SU-DHL-6 (cell line): ENCODE measurements around the gene CBFA2T3.

Experiments
- H2AFZ ChIP-seq: fragments of 200-600 bp; sonication (generic); 2 replicates; pipeline ENCODE4 v1.6.1; 2014; ENCODE audit warnings: low read depth, mild to moderate bottlenecking, moderate library complexity, mixed read lengths, antibody characterized with exemption, low read length; ENCODE audit not compliant: severe bottlenecking
- H3F3A ChIP-seq: fragments of 200-600 bp; shearing (Covaris generic); 2 replicates; pipeline ENCODE4 v1.6.0; 2016; ENCODE audit warnings: antibody characterized with exemption, mild to moderate bottlenecking; ENCODE audit not compliant: insufficient read depth
- H3K27ac ChIP-seq: fragments of 200-600 bp; sonication (generic); 2 replicates; pipeline ENCODE4 v1.5.1; 2016; ENCODE audit warnings: low read depth, mild to moderate bottlenecking, low read length, moderate library complexity, mixed read lengths
- H3K27me3 ChIP-seq: fragments of 200-600 bp; sonication (generic), shearing (Covaris generic); 2 replicates; pipeline ENCODE4 v1.6.0; 2014; ENCODE audit warnings: mild to moderate bottlenecking, low read length
- H3K36me3 ChIP-seq: fragments of 200-600 bp; sonication (generic); 2 replicates; pipeline ENCODE4 v1.6.1; 2014; ENCODE audit warnings: mild to moderate bottlenecking, low read length, mixed read lengths
- H3K4me2 ChIP-seq: fragments of 300-600, 200-600 bp; shearing (Covaris generic), sonication (generic); 2 replicates; pipeline ENCODE4 v1.6.0; 2014; ENCODE audit warnings: low read length, low read depth, mild to moderate bottlenecking; ENCODE audit not compliant: poor library complexity, severe bottlenecking
- H3K4me3 ChIP-seq: fragments of 200-600 bp; sonication (generic); 2 replicates; pipeline ENCODE4 v1.5.1; 2014; ENCODE audit warnings: antibody characterized with exemption, low read length, mild to moderate bottlenecking, mixed read lengths; ENCODE audit not compliant: insufficient read depth, poor library complexity, severe bottlenecking
- H3K79me2 ChIP-seq: fragments of 200-600 bp; sonication (generic); 2 replicates; pipeline ENCODE4 v1.6.1; 2014; ENCODE audit warnings: mild to moderate bottlenecking, low read length, moderate library complexity; ENCODE audit not compliant: insufficient read depth
- H3K9ac ChIP-seq: fragments of 200-600 bp; sonication (generic); 2 replicates; pipeline ENCODE4 v1.7.0; 2014; ENCODE audit warnings: mild to moderate bottlenecking, low read length
- H3K9me2 ChIP-seq: fragments of 200-600 bp; sonication (generic); replicated peaks from 2 replicates; pipeline ENCODE4 v1.6.1; 2014; ENCODE audit warnings: low read length; ENCODE audit not compliant: insufficient read depth
- H3K9me3 ChIP-seq: fragments of 200-600 bp; sonication (generic); 2 replicates; pipeline ENCODE4 v1.6.1; 2014; ENCODE audit warnings: low read length, mixed read lengths; ENCODE audit not compliant: insufficient read depth
- H4K20me1 ChIP-seq: fragments of 200-600 bp; sonication (generic); 2 replicates; pipeline ENCODE4 v1.6.1; 2014; ENCODE audit warnings: low read depth, mild to moderate bottlenecking, antibody characterized with exemption, low read length, moderate library complexity, mixed read lengths
- EZH2phosphoT487 ChIP-seq: fragments of 200-600 bp; sonication (generic), shearing (Covaris generic); conservative IDR thresholded peaks from 2 replicates; pipeline ENCODE4 v1.6.1; 2018; ENCODE audit warnings: mild to moderate bottlenecking, antibody characterized with exemption, low read length, moderate library complexity, mixed read lengths
- TF ChIP-seq, protein P1 (sequence below): fragments of 200-600 bp; sonication (generic); IDR thresholded peaks from one replicate; pipeline ENCODE4 v1.5.1; 2017; ENCODE audit warnings: antibody characterized with exemption, mild to moderate bottlenecking, low read length, moderate library complexity; ENCODE audit not compliant: insufficient read depth, poor library complexity, severe bottlenecking

Gene CBFA2T3

DNA sequence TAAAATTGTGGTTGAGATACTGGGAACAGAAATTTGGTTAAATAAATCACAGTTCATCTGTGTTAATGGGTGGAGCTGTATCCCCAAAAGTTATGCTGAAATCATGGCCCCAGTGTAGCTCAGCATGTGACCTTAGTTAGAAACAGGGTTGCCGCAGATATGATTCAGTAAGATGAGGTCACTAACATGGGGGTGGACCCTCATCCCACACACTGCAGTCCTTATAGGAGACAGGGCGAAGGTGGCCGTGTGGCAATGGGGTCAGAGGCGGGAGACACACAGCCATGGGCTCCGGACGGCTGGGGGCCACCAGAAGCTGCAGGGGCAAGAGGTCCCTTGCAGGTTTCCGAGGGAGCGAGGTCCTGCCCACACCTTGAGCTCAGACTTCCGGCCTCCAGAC is 130.9 kb downstream of the CBFA2T3 start:
- Histone ChIP-seq H2AFZ (no peak overlapping the region), H3K9me3 (no peaks in the 10 kb centered on the region), H3K27me3 (no peaks in the 10 kb centered on the region), H3K4me2 (no peak overlapping the region), H3K36me3 (no peaks in the 10 kb centered on the region), H3K4me3 (no peak overlapping the region), H3K9ac (no peak overlapping the region), H3K9me2 (no peaks in the 10 kb centered on the region), H4K20me1 (no peaks in the 10 kb centered on the region), H3F3A (no peaks in the 10 kb centered on the region), H3K27ac (no peak overlapping the region), H3K79me2 (no peaks in the 10 kb centered on the region)
- TF ChIP-seq, protein P1, sequence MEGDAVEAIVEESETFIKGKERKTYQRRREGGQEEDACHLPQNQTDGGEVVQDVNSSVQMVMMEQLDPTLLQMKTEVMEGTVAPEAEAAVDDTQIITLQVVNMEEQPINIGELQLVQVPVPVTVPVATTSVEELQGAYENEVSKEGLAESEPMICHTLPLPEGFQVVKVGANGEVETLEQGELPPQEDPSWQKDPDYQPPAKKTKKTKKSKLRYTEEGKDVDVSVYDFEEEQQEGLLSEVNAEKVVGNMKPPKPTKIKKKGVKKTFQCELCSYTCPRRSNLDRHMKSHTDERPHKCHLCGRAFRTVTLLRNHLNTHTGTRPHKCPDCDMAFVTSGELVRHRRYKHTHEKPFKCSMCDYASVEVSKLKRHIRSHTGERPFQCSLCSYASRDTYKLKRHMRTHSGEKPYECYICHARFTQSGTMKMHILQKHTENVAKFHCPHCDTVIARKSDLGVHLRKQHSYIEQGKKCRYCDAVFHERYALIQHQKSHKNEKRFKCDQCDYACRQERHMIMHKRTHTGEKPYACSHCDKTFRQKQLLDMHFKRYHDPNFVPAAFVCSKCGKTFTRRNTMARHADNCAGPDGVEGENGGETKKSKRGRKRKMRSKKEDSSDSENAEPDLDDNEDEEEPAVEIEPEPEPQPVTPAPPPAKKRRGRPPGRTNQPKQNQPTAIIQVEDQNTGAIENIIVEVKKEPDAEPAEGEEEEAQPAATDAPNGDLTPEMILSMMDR: no peak
- TF ChIP-seq EZH2phosphoT487: no peak

DNA sequence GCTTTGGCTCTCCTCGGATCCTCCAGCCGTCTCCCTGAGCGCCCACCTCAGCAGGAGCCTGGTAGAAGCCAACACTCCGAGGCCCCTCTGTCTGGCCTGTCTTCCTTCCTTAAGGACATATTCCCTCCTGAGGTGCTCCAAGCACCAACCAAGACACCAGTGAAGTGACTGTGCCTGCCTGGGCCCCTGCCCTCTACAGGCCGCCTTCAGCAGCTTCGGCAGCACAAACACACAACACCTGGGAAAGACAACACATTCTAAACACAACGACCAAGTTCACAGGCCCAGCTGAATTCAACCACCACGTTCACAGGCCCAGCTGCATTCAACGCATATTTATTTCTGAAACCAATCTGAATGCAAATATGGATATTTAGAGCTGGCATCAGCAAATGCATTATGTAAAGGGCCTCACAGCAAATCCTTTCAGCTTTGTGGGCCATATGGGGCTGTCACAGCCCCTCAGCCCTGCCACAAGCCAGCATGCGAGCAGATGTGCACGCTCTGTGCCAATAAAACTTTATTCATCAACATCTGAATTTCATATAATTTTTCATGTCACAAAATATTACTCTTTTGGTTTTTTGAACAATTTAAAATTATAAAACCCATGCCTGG is 132.5 kb downstream of the CBFA2T3 start:
- H3K9me3 ChIP-seq: no peaks in the 10 kb centered on the region
- no peaks in the 10 kb centered on the region for H3K9me2 ChIP-seq
- TF ChIP-seq, protein P1: no peak
- TF ChIP-seq EZH2phosphoT487: no peak
- H3K79me2 ChIP-seq: no peaks in the 10 kb centered on the region
- H3K27me3 ChIP-seq: no peaks in the 10 kb centered on the region
- no peaks in the 10 kb centered on the region for H3F3A ChIP-seq
- H3K4me3 ChIP-seq: no peak overlapping the region
- no peak overlapping the region for H3K27ac ChIP-seq
- no peak overlapping the region for H3K9ac ChIP-seq
- no peaks in the 10 kb centered on the region for H3K36me3 ChIP-seq
- no peak overlapping the region for H3K4me2 ChIP-seq
- H4K20me1 ChIP-seq: no peaks in the 10 kb centered on the region
- no peak overlapping the region for H2AFZ ChIP-seq

DNA sequence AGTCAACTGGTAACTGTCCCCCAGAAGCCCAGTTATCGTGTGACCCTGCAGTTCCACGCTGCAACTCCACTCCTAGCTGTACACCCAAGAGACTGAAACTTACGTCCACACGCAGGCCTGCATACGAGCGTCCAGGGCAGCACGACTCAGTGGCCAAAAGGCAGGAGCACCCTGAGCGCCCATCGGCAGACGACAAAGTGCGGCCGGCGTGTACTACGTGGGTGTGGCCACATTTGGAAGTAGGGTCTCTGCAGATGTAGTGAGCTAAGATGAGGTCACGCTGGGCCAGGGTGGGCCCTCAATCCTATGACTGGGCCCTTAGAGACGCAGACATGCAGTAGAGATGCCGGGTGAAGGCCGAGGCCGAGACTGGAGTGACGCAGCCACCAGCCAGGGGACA is 133.8 kb downstream of the CBFA2T3 start:
- H3K9me3 ChIP-seq: no peaks in the 10 kb centered on the region
- H3K9ac ChIP-seq: no peak overlapping the region
- no peaks in the 10 kb centered on the region for H3K79me2 ChIP-seq
- TF ChIP-seq, protein P1: no peak
- TF ChIP-seq EZH2phosphoT487: no peak
- no peaks in the 10 kb centered on the region for H3K27me3 ChIP-seq
- no peak overlapping the region for H3K4me2 ChIP-seq
- no peak overlapping the region for H2AFZ ChIP-seq
- no peaks in the 10 kb centered on the region for H3K36me3 ChIP-seq
- H3K9me2 ChIP-seq: no peaks in the 10 kb centered on the region
- no peaks in the 10 kb centered on the region for H4K20me1 ChIP-seq
- H3K4me3 ChIP-seq: no peak overlapping the region
- no peaks in the 10 kb centered on the region for H3F3A ChIP-seq
- no peak overlapping the region for H3K27ac ChIP-seq
